HFFc6 (cell line): ENCODE measurements around the gene TEPSIN. TPM values are rescaled to one million over a fixed set of nuclear protein-coding genes. Genes with fewer than 3 reads are reported as not detected.

Experiments used
- DNase-seq: peaks from one replicate; pipeline ENCODE4 v3.0.0-alpha.2; 2018
- H3K27ac Mint-ChIP-seq: 2 replicates; pipeline ENCODE4 v1.8.0; 2020; ENCODE audit warnings: mild to moderate bottlenecking, mixed read lengths
- H3K27me3 Mint-ChIP-seq: 2 replicates; pipeline ENCODE4 v1.8.0; 2021; ENCODE audit warnings: mild to moderate bottlenecking, moderate library complexity, mixed read lengths; ENCODE audit not compliant: insufficient read depth
- H3K36me3 Mint-ChIP-seq: 2 replicates; pipeline ENCODE4 v1.8.0; 2021; ENCODE audit warnings: low read depth, mixed read lengths
- H3K4me1 Mint-ChIP-seq: 2 replicates; pipeline ENCODE4 v1.8.0; 2020; ENCODE audit warnings: low read depth, mixed read lengths
- H3K4me3 Mint-ChIP-seq: 2 replicates; pipeline ENCODE4 v1.8.0; 2020; ENCODE audit warnings: mild to moderate bottlenecking, moderate library complexity, mixed read lengths
- H3K9me3 Mint-ChIP-seq: 2 replicates; pipeline ENCODE4 v1.8.0; 2020; ENCODE audit warnings: mild to moderate bottlenecking, mixed read lengths
- CTCF ChIP-seq: fragments of 200-600 bp; sonication (generic); IDR thresholded peaks from 2 replicates; pipeline ENCODE4 v1.5.0; 2021; ENCODE audit warnings: antibody characterized with exemption, mild to moderate bottlenecking
- total RNA-seq, 6 experiments: library from RNA; stranded (reverse); fragmentation: NEBNext Ultra II Directional; extraction: Animal tissue kit (Norgen Biotek cat#: 25700); gene quantifications; 2 replicates in 1 of 6; 3 replicates in 5 of 6; pipeline ENCODE4 v1.2.3, GENCODE V29; 2021

TEPSIN gene
- total RNA-seq, 6 experiments from 2014 or later = 16.2 to 22.5 (median 19.0) TPM

GRCh38 chr17:81218991-81219390, 19.9 kb downstream of the TEPSIN start:
- no peak for TF ChIP-seq CTCF
- Mint-ChIP-seq H3K27me3 (no peaks in the 10 kb centered on the region; the same call in 1 of the 2 replicates), H3K9me3 (no peaks in the 10 kb centered on the region), H3K4me3 (no peak overlapping the region), H3K36me3 (peaks cover 7% of the 10 kb centered on the region; the same call in 1 of the 2 replicates), H3K4me1 (peaks cover 18% of the 10 kb centered on the region), H3K27ac (no peak overlapping the region)
- no peak for DNase-seq

GRCh38 chr17:81218459-81218858, 20.4 kb downstream of the TEPSIN start:
- TF ChIP-seq CTCF = no peak
- peaks cover 7% of the 10 kb centered on the region; the same call in 1 of the 2 replicates for H3K36me3 Mint-ChIP-seq
- no peak for DNase-seq
- no peak overlapping the region for H3K27ac Mint-ChIP-seq
- no peaks in the 10 kb centered on the region for H3K9me3 Mint-ChIP-seq
- H3K4me3 Mint-ChIP-seq = no peak overlapping the region
- H3K27me3 Mint-ChIP-seq = no peaks in the 10 kb centered on the region; the same call in 1 of the 2 replicates
- peaks cover 12% of the 10 kb centered on the region for H3K4me1 Mint-ChIP-seq

GRCh38 chr17:81217491-81217890, 21.4 kb downstream of the TEPSIN start:
- DNase-seq = no peak
- no peak overlapping the region for H3K4me3 Mint-ChIP-seq
- TF ChIP-seq CTCF = no peak
- H3K27me3 Mint-ChIP-seq = no peaks in the 10 kb centered on the region; the same call in 1 of the 2 replicates
- peaks cover 10% of the 10 kb centered on the region for H3K4me1 Mint-ChIP-seq
- H3K27ac Mint-ChIP-seq = no peak overlapping the region
- no peaks in the 10 kb centered on the region for H3K9me3 Mint-ChIP-seq
- peaks cover 7% of the 10 kb centered on the region; the same call in 1 of the 2 replicates for H3K36me3 Mint-ChIP-seq

- Mint-ChIP-seq H3K27me3 (no peaks in the 10 kb centered on the region; the same call in 1 of the 2 replicates), H3K27ac (no peak overlapping the region), H3K9me3 (no peaks in the 10 kb centered on the region)
These were observed 24.9 kb downstream of the TEPSIN start for GRCh38 chr17:81213978-81214377.

GRCh38 chr17:81212365-81212764, 26.5 kb downstream of the TEPSIN start:
- Mint-ChIP-seq H3K9me3 (no peaks in the 10 kb centered on the region), H3K4me1 (no peaks in the 10 kb centered on the region), H3K4me3 (no peak overlapping the region), H3K36me3 (peaks cover 5% of the 10 kb centered on the region; the same call in 1 of the 2 replicates), H3K27ac (no peak overlapping the region), H3K27me3 (no peaks in the 10 kb centered on the region)
- no peak for DNase-seq
- TF ChIP-seq CTCF = no peak

More at GRCh38 chr17:81213978-81214377, 24.9 kb downstream of the TEPSIN start:
- no peak for DNase-seq
- TF ChIP-seq CTCF = no peak
- no peak overlapping the region for H3K4me3 Mint-ChIP-seq
- H3K4me1 Mint-ChIP-seq = no peaks in the 10 kb centered on the region
- peaks cover 7% of the 10 kb centered on the region; the same call in 1 of the 2 replicates for H3K36me3 Mint-ChIP-seq
